IPS-18c (cell line): Measurements from ENCODE around the gene TMEM243.
"Not testable (repeated sequence)": the region's sequence is repeated elsewhere in the genome, so short reads cannot be mapped to it uniquely, and the experiment has no call there.

ENCODE experiments used
- H3K4me3 ChIP-seq: 2 replicates; pipeline ENCODE4 v1.7.0; 2013; ENCODE audit warnings: low read depth, mild to moderate bottlenecking, low read length, moderate library complexity; ENCODE audit not compliant: insufficient read depth
- H3K9me3 ChIP-seq: one replicate; pipeline ENCODE4 v1.6.1; 2013; ENCODE audit warnings: mild to moderate bottlenecking, low read length, moderate library complexity; ENCODE audit not compliant: control insufficient read depth, insufficient read depth

The TMEM243 gene, protein sequence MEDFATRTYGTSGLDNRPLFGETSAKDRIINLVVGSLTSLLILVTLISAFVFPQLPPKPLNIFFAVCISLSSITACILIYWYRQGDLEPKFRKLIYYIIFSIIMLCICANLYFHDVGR

DNA sequence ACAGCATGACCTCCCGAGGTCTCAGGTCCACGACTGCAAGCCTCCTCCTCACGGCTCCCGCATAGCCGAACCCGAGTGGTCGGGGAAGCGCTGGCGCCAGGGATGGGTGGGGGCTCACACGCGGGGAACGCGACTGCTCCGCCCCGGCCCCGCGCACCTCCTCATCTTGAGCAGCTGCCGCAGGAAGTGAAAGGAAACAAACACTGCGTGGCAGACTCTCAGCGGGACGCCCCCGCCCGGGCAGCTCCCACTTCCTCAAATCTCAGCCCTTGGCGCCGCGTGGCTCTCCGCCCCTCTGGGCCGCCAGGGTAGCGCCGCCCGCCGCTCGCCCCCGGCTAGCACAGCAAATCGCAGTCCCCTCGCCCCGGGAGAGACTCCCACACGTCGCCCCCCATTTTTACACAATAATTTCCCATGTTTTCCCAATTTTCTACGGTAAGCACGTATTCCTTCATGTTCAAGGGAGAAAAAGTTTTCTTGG, at the start of gene TMEM243:
Gene TMEM243, minus strand, starts transcription at position 188 of the 481 bp plus-strand sequence. CDS start 229 bp downstream, outside the sequence.
- H3K9me3 ChIP-seq: no peaks in the 10 kb centered on the region
- peak within 1 kb of the TSS; percentile 91 for H3K4me3 ChIP-seq

GRCh38 chr7:87267239-87267900, 47.8 kb upstream of the TMEM243 start:
- Histone ChIP-seq H3K9me3 (no peaks in the 10 kb centered on the region), H3K4me3 (no peak overlapping the region)

DNA sequence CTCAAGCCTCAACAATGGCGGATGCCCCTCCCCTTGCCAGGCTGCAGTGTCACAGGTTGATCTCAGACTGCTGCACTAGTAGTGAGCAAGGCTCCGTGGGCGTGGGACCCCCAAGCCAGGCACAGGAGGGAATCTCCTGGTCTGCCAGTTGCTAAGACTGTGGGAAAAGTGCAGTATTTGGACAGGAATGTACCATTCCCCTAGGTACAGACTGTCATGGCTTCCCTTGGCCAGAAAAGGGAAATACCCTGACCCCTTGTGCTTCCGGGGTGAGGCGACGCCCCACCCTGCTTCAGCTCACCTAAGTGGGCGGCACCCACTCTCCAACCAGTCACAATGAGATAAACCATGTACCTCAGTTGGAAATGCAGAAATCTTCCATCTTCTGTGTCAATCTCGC, 44.0 kb upstream of the TMEM243 start:
- H3K4me3 ChIP-seq: no peak overlapping the region
- no peaks in the 10 kb centered on the region for H3K9me3 ChIP-seq

DNA sequence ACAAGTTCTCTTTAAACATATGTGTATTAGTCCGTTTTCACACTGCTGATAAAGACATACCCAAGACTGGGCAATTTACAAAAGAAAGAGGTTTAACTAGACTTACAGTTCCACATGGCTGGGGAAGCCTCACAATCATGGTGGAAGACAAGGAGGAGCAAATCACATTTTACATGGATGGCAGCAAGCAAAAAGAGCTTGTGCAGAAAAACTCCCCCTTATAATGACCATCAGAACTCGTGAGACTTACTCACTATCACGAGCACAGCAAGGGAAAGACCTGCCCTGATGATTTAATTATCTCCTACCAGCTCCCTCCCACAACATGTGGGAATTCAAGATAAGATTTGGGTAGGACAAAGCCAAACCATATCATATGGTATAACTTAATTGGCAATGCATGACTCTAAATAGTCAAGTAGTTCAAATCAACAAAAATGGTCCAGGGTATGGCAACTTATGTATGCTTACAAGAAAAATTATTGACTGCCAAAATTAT, 34.1 kb upstream of the TMEM243 start:
- no peaks in the 10 kb centered on the region for H3K9me3 ChIP-seq
- no peak overlapping the region for H3K4me3 ChIP-seq

DNA sequence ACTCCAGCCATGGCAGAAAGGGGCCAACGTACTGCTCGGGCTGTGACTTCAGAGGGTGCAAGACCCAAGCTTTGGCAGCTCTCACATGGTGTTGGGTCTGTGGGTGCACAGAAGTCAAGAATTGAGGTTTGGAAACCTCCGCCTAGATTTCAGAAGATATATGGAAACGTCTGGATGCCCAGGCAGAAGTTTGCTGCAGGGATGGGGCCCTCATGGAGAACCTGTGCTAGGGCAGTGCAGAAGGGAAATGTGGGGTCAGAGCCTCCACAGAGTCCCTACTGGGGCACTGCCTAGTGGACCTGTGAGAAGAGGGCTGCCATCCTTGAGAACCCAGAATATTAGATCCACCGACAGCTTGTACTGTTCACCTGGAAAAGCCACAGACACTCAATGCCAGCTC, 26.1 kb upstream of the TMEM243 start:
- not testable (repeated sequence) for H3K4me3 ChIP-seq, H3K9me3 ChIP-seq

DNA sequence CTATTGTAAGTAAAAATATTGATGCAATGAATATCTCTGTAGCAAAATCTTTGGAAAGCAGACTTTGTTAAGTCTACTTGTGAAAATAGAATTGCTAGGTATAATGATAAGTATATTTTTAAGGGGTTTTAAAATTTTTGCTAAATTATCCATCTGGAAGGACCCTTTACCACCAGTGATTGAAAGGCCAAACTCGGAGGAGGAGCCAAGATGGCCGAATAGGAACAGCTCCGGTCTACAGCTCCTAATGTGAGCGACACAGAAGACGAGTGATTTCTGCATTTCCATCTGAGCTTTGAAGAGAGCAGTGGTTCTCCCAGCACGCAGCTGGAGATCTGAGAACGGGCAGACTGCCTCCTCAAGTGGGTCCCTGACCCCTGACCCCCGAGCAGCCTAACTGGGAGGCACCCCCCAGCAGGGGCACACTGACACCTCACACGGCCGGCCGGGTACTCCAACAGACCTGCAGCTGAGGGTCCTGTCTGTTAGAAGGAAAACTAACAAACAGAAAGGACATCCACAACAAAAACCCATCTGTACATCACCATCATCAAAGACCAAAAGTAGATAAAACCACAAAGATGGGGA, 19.0 kb upstream of the TMEM243 start:
- H3K4me3 ChIP-seq, H3K9me3 ChIP-seq: not testable (repeated sequence)

DNA sequence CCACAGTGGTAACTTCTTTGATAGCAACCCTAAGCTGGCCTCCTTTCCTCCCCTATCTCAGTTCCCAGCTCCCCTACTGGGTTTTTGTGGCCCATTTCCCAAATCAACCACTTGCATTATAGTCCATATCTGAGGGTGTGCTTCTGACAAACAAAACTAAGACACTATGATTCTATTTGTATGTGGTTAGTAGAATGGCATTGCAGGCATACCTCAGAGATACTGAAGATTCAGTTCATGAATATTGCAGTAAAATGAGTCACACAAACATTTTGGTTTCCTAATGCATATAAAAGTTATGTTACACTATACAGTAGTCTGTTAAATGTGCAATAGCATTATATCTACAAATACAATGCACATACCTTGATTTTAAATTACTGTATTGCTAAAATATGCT, 15.4 kb upstream of the TMEM243 start:
- peaks cover 2% of the 10 kb centered on the region for H3K9me3 ChIP-seq
- no peak overlapping the region for H3K4me3 ChIP-seq

- Histone ChIP-seq H3K9me3 (peaks cover 2% of the 10 kb centered on the region), H3K4me3 (no peak overlapping the region)
These were observed 12.2 kb upstream of the TMEM243 start for GRCh38 chr7:87231711-87232110.

DNA sequence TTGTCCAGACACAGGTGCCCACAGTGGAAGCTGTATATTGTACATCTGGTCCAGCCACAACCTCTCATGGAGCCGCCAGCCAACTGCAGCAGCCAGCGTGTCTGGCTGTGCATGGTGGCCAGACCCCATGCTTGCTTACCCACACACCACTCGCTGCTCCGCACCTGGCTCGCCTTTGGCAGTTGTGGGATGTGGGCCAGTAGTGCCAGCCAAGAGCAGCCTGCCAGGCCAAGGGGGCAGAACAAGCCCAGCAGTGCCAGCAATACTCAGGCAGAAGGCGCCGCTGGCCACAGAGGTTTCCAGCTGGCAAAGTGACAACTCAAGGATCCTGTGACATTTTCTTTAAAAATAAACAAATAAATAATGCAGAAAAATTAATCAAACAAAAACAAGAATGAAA, 11.7 kb upstream of the TMEM243 start:
- H3K4me3 ChIP-seq: no peak overlapping the region

DNA sequence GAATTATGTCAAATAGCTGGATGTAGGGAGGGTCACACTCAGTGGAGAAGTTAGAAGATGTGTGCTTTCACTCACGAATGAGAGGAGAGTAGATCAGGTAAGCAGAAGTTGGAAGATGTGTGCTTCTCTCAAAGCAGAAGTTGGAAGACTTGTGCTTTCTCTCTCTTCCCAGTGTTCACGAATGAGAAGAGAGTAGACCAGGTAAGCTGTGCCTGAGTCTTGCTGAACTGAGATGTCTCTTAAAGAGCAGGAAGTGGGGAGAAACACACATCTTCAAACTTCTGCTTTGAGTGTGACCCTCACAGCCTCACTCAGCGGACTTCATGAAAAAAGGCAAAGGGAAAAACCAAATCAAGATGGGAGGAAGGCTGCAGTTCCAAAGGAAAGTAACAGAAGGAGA, 7.0 kb upstream of the TMEM243 start:
- H3K4me3 ChIP-seq: no peak overlapping the region
- H3K9me3 ChIP-seq: peaks cover 2% of the 10 kb centered on the region

More for the DNA sequence above, 11.7 kb upstream of the TMEM243 start:
- peaks cover 2% of the 10 kb centered on the region for H3K9me3 ChIP-seq

DNA sequence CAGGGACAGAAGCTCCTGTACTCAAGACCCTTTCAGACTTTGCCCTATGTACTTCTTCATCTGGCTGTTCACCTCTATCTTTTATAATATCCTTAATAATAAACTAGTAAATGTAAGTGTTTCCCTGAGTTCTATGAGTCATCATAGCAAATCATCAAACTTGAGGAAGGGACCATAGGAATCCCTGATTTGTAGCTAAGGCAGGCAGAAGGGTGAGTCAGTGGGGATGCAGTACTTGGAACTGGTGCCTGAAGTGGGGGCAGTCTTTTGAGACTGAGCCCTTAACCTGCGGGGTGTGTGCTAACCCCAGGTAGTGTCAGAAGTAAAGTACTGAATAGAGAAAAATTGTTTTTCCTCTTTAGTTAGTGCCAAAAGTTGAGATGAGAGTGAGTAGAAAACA, 6.2 kb upstream of the TMEM243 start:
- H3K9me3 ChIP-seq: no peaks in the 10 kb centered on the region

GRCh38 chr7:87223666-87224065, 4.1 kb upstream of the TMEM243 start:
- Histone ChIP-seq H3K4me3 (no peak overlapping the region), H3K9me3 (no peaks in the 10 kb centered on the region)

More for the DNA sequence above, 6.2 kb upstream of the TMEM243 start:
- H3K4me3 ChIP-seq: no peak overlapping the region

DNA sequence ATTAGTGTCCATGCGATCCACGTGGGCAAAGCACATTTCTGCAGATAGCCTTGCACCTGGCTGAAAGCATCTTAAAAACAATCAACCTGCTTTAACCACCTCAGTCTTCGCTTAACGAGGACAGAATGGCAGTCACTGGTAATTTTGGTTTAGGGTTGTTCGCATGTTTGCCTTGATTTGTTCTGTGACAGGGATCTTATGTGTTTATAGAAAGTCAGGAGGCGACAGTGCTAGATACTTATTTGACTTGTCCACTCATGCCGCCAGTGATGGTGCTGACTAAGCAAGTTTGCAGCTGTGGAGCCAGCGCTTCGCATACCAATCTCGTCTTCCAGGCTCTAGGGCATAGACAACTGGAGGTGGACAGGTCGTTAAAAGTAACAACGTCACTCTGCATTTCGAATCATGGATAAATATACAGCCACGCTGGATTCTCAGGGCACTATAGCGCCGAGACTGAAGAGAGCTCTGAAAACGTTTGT, 1.2 kb upstream of the TMEM243 start:
- Histone ChIP-seq H3K4me3 (peak overlapping the region; percentile 91), H3K9me3 (no peaks in the 10 kb centered on the region)

DNA sequence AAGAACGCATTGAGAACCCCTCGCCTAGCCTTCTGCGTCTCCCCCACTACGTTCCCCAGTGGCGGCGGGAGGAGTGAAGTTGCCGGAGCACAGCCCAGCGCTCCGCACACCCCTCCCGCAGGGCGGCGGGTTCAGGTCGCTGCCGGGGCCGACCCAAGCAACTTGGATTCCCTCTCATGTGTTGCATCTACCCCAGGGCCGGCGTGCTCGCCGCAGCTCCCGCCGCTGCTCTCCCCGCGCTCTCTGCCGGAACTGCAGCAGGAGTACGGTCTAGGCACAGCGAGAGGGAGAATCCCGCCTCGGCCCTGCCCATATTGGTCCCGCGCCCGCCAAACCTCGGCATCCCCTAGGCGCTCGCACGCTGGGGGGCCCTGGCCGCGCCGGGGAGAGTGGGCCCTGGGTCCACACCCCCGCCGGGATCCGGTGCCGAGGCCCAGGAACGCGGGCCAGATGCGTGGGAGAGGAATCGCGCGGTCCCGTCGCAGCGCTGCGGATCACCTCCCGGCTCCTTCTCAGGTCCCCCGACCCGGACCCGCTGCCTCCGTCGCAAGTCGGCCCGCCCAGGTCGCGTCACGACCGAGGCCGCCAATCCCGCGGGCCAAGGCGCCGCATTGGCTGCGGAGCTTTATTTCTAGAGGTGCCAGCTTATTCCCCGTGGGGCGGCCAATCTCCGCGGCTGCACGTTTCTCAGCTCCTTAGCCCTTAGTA, 648 bp upstream of the TMEM243 start:
- no peaks in the 10 kb centered on the region for H3K9me3 ChIP-seq
- peak overlapping the region; percentile 91 for H3K4me3 ChIP-seq

GRCh38 chr7:87218796-87219544, 562 bp downstream of the TMEM243 start:
- peak overlapping the region; percentile 91 for H3K4me3 ChIP-seq

DNA sequence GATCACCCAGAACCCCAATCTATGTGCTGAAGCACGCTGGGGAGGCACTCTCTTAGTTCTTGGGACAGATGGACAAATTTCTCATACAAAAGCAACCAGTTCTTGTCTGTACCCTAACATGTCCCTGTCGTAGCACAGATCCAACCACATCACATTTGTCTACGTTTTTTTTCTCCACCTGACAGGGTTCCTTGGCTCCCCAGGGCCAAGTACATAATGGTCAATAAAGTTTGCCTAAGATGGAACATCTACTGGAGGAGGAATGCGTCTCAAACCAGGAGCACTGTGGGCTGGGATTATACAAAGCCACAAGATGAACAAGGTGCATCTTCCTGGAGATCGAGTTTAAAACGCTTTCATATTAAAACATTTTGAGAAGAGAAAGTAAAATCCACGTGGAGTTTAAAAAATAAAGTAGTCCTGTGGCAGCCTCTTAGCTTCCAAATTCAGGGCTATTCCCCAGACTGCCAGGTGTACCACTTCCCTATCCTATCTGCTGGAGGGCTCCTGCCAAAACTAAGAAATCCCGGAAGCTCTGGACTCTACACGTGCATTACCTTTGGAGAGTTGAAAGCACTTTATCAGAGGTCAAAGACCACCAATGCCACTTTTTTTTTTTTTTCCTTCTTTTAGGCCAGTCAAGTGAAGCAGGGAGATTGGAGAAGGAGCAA, 1.4 kb downstream of the TMEM243 start:
- Histone ChIP-seq H3K9me3 (no peaks in the 10 kb centered on the region), H3K4me3 (no peak overlapping the region; the same call in 1 of the 2 replicates)

More at GRCh38 chr7:87218796-87219544, 562 bp downstream of the TMEM243 start:
- H3K9me3 ChIP-seq: no peaks in the 10 kb centered on the region
